Measurements from ENCODE around the gene CNPY2.
A peak's percentile ranks its signal among the peaks of the same experiment; 100 is the strongest.
"Not testable (repeated sequence)": the region's sequence is repeated elsewhere in the genome, so short reads cannot be mapped to it uniquely, and the experiment has no call there.

CNPY2 gene

DNA sequence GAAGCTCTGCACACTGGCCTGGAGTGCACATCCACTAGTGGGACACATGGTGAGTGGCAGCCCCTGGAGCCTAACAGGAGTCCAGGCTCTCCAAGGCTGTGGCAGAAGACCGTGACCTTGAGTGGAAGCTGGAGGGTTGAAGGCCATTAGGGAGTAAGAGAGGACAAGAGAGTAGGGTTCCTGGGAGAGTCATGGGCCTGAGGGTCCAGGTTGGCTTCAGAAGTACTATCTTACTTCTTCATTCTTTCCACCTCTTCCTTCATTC, 23.3 kb upstream of the CNPY2 start:
- ATAC-seq (replicated peaks) (no peak), DNase-seq (no peak)
- peaks cover 27 to 48% of the 10 kb centered on the region in 2 donors for H3K4me1 Mint-ChIP-seq
- H3K27ac Mint-ChIP-seq = peak overlapping the region; percentile 96
- no peaks in the 10 kb centered on the region for H3K9me3 Mint-ChIP-seq
- H3K27me3 Mint-ChIP-seq = no peaks in the 10 kb centered on the region
- peaks cover 22 to 35% of the 10 kb centered on the region in 2 donors for H3K36me3 Mint-ChIP-seq
- peak overlapping the region; percentile 78 to 86 for H3K4me3 Mint-ChIP-seq

DNA sequence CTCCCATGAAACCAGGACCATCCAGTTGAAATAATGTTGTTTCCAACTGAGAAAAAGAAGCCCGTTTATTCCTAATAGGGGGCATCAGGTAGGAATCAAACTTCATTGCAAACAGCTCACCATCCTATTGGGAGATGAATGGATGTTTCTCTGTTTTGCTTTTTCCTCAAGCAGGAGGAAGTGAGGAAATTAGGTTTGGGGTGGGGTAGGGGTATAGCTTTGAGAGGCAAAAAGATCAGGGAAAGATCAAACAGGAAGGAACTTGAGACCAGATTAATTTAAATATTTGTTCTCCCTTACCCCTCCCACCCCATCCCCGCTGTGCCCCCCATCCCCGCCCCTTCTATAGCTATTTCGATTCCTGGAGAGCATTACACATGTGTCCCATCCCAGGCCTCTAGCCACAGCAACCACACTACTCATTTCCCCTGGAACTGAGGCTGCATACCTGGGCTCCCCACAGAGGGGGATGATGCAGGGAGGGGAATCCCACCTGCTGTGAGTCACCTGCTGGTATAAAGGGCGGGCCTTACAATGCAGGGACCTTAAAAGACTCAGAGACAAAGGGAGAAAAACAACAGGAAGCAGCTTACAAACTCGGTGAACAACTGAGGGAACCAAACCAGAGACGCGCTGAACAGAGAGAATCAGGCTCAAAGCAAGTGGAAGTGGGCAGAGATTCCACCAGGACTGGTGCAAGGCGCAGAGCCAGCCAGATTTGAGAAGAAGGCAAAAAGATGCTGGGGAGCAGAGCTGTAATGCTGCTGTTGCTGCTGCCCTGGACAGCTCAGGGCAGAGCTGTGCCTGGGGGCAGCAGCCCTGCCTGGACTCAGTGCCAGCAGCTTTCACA, 22.7 kb upstream of the CNPY2 start, which contains the start of gene IL23A:
Gene IL23A, plus strand, starts transcription at position 577 of the 850 bp plus-strand sequence. Its CDS starts 161 bp downstream, at position 738.
- DNase-seq (peak; percentile 78), ATAC-seq (replicated peaks) (peak; percentile 72 to 76)
- no peaks in the 10 kb centered on the region for H3K27me3 Mint-ChIP-seq
- H3K27ac Mint-ChIP-seq = peak within 1 kb of the TSS; percentile 96
- H3K4me3 Mint-ChIP-seq = peak within 1 kb of the TSS; percentile 78 to 86
- peaks cover 17 to 29% of the 10 kb centered on the region in 2 donors for H3K36me3 Mint-ChIP-seq
- peaks cover 27 to 48% of the 10 kb centered on the region in 2 donors for H3K4me1 Mint-ChIP-seq
- no peaks in the 10 kb centered on the region for H3K9me3 Mint-ChIP-seq

DNA sequence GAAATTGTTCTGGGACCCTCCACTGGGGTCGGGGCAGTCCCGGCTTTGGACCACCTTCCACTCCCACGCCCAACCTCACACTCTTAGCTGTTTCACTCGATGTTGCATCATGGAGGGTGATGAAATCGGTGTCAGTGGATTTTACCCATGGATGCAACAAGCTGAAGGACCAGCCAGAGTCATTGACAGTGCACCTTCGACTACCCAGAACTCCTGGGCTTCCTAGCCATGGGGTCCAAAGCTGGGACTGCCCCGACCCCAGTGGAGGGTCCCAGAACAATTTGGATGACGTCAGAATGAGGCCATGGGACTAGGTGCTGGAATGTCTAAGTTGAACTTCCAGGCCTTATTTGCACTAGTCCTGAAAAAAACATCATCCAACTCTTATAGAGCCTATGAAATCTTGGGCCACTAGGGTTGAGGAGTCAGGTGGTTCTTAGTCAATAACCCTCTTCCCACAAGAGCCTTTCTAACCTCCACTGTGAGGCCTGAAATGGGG, 22.0 kb upstream of the CNPY2 start:
- H3K27me3 Mint-ChIP-seq = no peaks in the 10 kb centered on the region
- ATAC-seq (replicated peaks) (no peak), DNase-seq (no peak)
- H3K36me3 Mint-ChIP-seq = peaks cover 11 to 24% of the 10 kb centered on the region in 2 donors
- H3K9me3 Mint-ChIP-seq = no peaks in the 10 kb centered on the region
- H3K4me1 Mint-ChIP-seq = peaks cover 30 to 55% of the 10 kb centered on the region in 2 donors
- peak overlapping the region; percentile 60 for H3K27ac Mint-ChIP-seq
- H3K4me3 Mint-ChIP-seq = no peak overlapping the region

DNA sequence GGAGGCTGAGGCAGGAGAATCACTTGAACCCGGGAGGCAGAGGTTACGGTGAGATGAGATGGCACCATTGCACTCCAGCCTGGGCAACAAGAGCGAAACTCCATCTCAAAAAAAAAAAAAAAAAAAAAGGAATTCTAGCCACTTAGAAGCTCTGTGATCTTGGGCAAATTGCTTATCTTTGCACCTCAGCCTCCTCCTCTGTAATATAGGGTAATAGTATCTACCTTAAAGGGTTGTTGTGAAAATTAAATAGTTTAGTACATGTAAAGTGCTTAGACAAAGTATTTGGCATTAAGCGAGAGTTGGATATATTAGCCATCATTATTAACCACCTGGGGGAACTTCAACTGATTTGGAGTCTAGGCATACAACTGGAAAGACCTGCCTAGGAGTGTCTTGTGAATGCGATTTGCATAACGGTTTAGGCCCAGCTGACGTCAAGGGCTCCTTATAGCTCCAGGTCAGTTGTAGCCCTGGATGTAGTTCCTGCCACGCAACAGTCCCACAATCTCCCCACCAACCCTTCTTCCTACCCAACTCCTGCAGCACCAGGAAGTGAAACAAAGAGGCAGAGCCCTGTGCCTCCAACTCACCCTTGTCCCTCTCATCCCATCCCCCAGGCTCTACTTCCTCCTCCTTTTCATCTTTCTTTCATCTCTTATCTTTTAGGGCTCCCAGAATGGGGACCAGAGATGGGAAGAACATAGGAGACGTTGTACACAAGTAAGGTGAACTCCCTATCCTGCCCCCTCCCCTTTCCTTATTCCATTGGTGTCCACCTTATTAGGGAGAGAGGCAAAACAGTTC, 20.8 kb upstream of the CNPY2 start:
- Mint-ChIP-seq H3K4me1 (peaks cover 33 to 61% of the 10 kb centered on the region in 2 donors), H3K36me3 (peaks cover 5 to 21% of the 10 kb centered on the region in 2 donors), H3K27me3 (no peaks in the 10 kb centered on the region), H3K4me3 (no peak overlapping the region), H3K9me3 (no peaks in the 10 kb centered on the region), H3K27ac (peak overlapping the region; percentile 86)
- ATAC-seq (replicated peaks) (no peak), DNase-seq (no peak)

DNA sequence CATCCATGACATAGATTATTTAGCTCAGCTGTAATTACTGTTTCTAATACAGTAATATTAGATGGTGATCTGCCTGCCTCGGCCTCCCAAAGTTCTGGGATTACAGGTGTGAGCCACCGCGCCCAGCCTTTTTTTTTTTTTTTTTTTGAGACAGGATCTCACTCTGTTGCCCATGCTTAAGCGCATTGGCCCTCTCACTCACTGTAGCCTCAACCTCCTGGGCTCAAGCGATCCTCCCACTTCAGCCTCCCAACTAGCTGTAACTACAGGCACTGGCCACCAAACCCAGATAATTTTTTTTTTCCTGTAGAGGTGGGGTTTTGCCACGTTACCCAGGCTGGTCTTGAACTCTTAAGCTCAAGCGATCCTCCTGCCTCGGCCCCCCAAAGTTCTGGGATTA, 19.7 kb upstream of the CNPY2 start:
- Mint-ChIP-seq H3K4me1 (peaks cover 37 to 68% of the 10 kb centered on the region in 2 donors), H3K36me3 (peaks cover 9 to 22% of the 10 kb centered on the region in 2 donors)
- H3K27ac Mint-ChIP-seq; DNase-seq; ATAC-seq (replicated peaks); H3K9me3 Mint-ChIP-seq; H3K27me3 Mint-ChIP-seq; H3K4me3 Mint-ChIP-seq: not testable (repeated sequence)

DNA sequence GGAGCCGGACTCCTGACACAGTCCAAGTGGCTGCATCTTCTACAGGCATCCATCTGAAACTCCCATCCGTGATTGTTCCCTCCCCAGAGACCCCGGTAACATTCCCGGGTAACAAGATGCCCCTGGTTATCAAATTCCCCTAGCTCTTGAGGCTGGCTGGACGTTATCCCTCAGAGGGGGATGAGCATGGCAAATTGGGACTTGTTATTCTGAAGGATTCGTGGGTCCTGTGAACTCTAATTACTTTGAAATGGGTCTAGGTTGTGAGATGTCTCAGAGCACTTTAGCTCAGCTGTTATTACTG, 18.7 kb upstream of the CNPY2 start:
- H3K27ac Mint-ChIP-seq = peak overlapping the region; percentile 100
- no peaks in the 10 kb centered on the region for H3K9me3 Mint-ChIP-seq
- no peak for DNase-seq
- no peak for ATAC-seq (replicated peaks)
- H3K36me3 Mint-ChIP-seq = peaks cover 9 to 18% of the 10 kb centered on the region in 2 donors
- peak overlapping the region; percentile 96 for H3K4me3 Mint-ChIP-seq
- H3K27me3 Mint-ChIP-seq = no peaks in the 10 kb centered on the region
- peaks cover 33 to 61% of the 10 kb centered on the region in 2 donors for H3K4me1 Mint-ChIP-seq

DNA sequence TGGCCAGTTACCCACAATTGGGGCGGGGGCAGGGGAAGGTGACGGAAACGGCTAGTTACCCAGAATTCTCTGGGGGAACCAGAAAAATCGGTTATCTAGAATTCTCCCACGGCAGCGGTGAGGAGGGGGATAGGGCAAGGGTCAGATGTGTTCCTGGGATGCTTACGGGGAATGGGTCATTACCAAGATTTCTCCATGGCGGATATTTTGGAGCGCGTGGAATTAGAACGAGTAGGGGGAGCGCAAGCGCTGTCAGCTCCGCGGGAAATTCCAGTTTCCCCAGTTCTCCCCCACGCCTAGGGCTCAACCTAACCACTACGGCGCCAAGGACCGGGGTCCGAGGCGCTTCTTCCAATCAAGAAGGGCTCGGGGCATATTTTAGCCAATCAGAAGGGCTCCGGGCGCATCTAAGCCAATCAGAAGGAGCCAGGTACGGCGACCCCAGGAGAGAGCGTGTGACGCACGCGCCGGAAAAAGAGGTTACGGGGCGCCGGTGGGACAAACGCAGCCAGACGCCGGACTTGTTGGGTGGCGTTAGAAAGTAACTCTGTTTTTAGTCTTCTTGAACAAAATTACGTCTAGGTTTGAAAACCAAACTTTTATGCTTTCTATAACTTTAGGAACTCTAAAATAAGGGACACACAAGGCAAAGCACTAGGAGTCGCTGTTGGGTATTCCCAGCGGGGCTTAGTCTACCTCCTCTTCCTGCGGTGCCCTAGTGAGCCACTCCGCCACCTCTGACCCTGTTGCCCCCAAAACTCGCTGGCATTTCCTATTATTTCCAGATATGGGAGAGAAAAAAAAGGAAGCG, 18.1 kb upstream of the CNPY2 start, which contains the start of gene PAN2:
Gene PAN2, minus strand, starts transcription at position 322 of the 811 bp plus-strand sequence. CDS start 906 bp downstream, outside the sequence.
- peak within 1 kb of the TSS; percentile 100 for H3K27ac Mint-ChIP-seq
- no peaks in the 10 kb centered on the region for H3K9me3 Mint-ChIP-seq
- no peaks in the 10 kb centered on the region for H3K27me3 Mint-ChIP-seq
- peaks cover 27 to 55% of the 10 kb centered on the region in 2 donors for H3K4me1 Mint-ChIP-seq
- peak; percentile 95 for DNase-seq
- ATAC-seq (replicated peaks) = peak; percentile 92 to 95
- peaks cover 5 to 12% of the 10 kb centered on the region in 2 donors for H3K36me3 Mint-ChIP-seq
- peak within 1 kb of the TSS; percentile 96 for H3K4me3 Mint-ChIP-seq

DNA sequence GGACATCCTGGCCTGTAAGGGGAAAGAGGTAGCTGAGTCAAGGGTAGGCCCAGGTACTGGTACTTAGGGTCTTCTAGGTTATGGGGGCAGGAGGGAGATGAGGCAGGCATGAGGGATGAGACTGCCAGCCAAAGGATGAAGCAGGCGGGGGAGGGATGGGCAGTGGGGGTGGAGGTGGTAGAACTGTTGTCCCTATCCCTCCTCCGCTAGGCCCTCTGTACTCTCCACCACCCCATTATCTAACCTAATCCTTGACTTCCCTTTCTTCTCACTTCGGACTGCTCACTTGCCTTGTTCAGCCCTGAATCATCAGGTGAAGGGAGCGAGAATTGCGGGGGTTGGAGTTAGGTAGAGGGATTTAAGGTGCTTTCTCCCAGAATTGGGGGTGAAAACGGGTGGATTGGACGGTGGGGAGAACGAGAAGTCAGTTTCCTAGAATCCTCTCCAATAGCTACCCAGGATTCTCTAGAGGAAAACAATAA, 17.4 kb upstream of the CNPY2 start:
- ATAC-seq (replicated peaks) = peak; percentile 22 to 26
- Mint-ChIP-seq H3K4me3 (peak overlapping the region; percentile 96), H3K36me3 (peaks cover 3 to 9% of the 10 kb centered on the region in 2 donors), H3K27ac (peak overlapping the region; percentile 100), H3K9me3 (no peaks in the 10 kb centered on the region), H3K4me1 (peaks cover 22 to 49% of the 10 kb centered on the region in 2 donors), H3K27me3 (no peaks in the 10 kb centered on the region)
- DNase-seq = no peak

DNA sequence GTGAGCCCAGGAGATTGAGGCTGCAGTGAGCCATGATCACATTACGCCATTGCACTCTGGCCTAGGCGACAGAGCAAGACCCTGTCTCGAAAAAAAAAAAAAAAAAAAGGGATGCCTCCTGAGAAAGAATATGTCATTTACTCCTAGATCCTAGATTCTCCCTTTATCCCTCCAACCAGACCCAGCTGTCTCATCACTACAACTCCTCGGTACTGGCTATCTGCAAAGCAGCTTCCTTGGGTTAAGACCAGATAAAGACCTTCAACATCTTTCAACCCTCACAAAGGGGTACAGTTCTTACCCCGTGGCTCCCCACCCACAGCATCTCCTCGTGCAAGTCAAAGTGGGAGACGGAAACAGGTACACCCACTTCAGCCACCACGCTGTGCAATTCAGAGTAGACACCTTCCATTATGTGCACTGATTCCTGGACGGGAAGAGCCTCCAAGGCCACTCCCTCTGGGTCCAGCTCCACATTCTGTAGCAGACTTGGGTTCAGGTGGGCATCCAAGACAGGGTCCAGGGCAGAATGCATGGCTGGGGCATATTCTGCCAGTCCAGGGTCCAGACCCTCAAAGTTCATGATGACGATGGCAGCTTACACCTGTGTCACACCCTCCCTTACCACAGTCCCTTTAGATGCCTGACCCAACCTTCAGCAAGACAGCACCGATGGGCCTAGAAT, 16.9 kb upstream of the CNPY2 start:
- ATAC-seq (replicated peaks) (no peak), DNase-seq (no peak)
- Mint-ChIP-seq H3K4me1 (peaks cover 18 to 43% of the 10 kb centered on the region in 2 donors), H3K27me3 (no peaks in the 10 kb centered on the region), H3K36me3 (peaks cover 8 to 12% of the 10 kb centered on the region in 2 donors), H3K27ac (peak overlapping the region; percentile 100), H3K4me3 (peak overlapping the region; percentile 96), H3K9me3 (no peaks in the 10 kb centered on the region)

DNA sequence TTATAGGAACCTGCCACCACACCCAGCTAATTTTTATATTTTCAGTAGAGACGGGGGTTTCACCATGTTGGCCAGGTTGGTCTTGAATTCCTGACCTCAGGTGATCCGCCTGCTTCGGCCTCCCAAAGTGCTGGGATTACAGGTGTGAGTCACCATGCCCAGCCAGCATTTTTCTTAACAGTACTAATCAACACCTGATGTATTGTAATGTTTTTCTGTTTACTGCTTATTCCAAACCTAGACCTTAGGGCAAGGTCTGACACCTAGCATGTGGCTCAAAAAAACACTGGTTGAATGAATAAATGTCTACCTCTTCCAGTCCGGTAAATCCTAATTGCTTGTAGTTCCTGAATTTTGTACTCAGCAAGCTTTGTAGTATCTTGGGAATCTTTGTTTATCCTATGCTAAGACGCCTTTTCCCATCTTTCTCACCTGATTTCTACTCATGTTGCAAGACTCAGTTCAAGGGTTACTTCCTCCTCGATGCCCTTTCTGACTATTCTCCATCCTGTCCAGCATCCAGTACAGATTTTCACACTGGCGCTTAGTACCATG, 15.2 kb upstream of the CNPY2 start:
- no peak overlapping the region for H3K4me3 Mint-ChIP-seq

DNA sequence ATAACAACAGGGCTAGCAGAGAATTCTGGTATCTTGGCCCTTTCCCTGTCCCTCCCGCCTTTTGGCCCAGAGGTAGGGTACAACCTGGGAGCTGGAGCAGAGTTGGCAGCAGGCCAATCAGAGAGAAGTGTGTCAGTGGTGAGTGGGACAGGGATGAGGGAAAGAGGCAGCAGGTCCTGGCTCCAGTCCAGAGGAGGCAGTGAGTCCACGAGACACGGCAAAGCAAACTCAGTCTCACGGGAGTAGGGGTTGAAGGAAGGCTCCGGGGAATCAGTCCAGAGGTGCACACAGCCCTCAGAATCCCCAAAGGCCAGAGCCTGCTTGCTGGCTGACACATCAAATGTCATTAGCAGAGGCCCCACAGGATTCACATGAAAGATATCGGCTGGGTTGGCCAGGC, 10.7 kb upstream of the CNPY2 start:
- Mint-ChIP-seq H3K4me1 (peaks cover 10 to 12% of the 10 kb centered on the region in 2 donors), H3K9me3 (no peaks in the 10 kb centered on the region), H3K36me3 (peaks cover 41 to 47% of the 10 kb centered on the region in 2 donors), H3K27me3 (no peaks in the 10 kb centered on the region), H3K4me3 (no peak overlapping the region), H3K27ac (peak overlapping the region; percentile 81)
- ATAC-seq (replicated peaks) (peak; percentile 7 to 25), DNase-seq (no peak)

More for the DNA sequence above, 15.2 kb upstream of the CNPY2 start:
- H3K4me1 Mint-ChIP-seq = peaks cover 17 to 36% of the 10 kb centered on the region in 2 donors
- H3K27ac Mint-ChIP-seq = no peak overlapping the region
- no peaks in the 10 kb centered on the region for H3K27me3 Mint-ChIP-seq
- DNase-seq (no peak), ATAC-seq (replicated peaks) (no peak)
- H3K9me3 Mint-ChIP-seq = no peaks in the 10 kb centered on the region
- H3K36me3 Mint-ChIP-seq = peaks cover 20 to 25% of the 10 kb centered on the region in 2 donors

DNA sequence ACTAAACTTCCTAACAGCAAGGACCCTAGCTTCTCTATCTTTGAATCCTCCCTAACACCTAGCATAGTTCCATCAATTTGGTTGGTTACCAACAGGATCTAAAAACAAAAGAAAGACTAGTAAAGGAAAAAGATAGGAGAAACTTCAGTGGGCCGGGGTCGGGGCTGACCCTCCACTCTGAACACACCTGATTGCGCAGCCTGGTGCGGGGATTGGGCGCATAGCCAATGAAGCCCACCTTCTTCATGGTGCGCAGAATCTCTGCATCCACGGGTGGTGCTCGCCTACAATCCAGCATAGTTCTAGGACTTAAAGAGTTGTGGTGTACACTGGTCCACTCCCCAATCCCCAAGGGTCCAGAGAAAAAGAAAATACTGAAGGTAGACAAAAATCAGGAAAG, 10.3 kb upstream of the CNPY2 start:
- ATAC-seq (replicated peaks) = no peak
- no peaks in the 10 kb centered on the region for H3K9me3 Mint-ChIP-seq
- peaks cover 38 to 44% of the 10 kb centered on the region in 2 donors for H3K36me3 Mint-ChIP-seq
- H3K4me1 Mint-ChIP-seq = peaks cover 7 to 8% of the 10 kb centered on the region in 2 donors
- no peaks in the 10 kb centered on the region for H3K27me3 Mint-ChIP-seq
- H3K27ac Mint-ChIP-seq = peak overlapping the region; percentile 81
- no peak for DNase-seq
- H3K4me3 Mint-ChIP-seq = no peak overlapping the region

DNA sequence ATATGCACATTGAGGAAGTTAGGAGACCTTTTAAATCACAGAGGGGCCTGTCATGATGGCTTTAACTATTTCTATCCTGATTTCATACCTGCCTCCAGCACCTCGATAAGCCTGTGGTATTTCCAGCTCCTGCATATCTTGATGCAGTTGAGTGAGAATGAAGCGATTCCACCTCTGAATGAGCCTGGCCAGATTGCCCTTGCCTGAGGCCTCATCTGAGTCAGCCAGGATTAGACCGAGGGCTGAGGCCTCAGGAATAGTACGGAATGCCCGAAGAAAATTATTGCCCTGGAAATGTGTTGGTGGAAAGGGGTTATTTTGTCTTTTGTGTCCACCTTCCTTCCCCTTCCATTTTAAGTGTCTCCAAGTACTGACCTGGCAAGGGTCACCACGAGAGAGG, 8.4 kb upstream of the CNPY2 start:
- Mint-ChIP-seq H3K27ac (no peak overlapping the region), H3K27me3 (no peaks in the 10 kb centered on the region), H3K9me3 (no peaks in the 10 kb centered on the region), H3K36me3 (peaks cover 43 to 51% of the 10 kb centered on the region in 2 donors), H3K4me3 (no peak overlapping the region), H3K4me1 (peaks cover 5 to 6% of the 10 kb centered on the region in 2 donors)
- ATAC-seq (replicated peaks) (no peak), DNase-seq (no peak)
